K562 (cell line): ENCODE measurements around the gene HSPB7. TPM values are rescaled to one million over a fixed set of nuclear protein-coding genes. Genes with fewer than 3 reads are reported as not detected.

ENCODE experiments used
- ATAC-seq: fragments of 200-7000 bp; cut with Tn5 transposase; 3 replicates; pipeline ENCODE4 v1.9.1; 2020; ENCODE audit warnings: moderate library complexity
- BruUV-seq: library from RNA; stranded (reverse); fragments of 400-500 nt; replicated peaks from 2 replicates; lab custom pipeline; 2021; lab: Mats Ljungman, UMichigan
- CTCF ChIA-PET: fragments of 300-600 bp; formaldehyde crosslinking; extraction: SDS; loops from one replicate; lab custom pipeline; 2021; ENCODE audit warnings: low intra/inter-chr PET ratio; lab: Yijun Ruan, JAX
- POLR2A ChIA-PET: fragments of 300-600, 350-650 bp; sonication (Branson Sonifier 250); formaldehyde crosslinking; extraction: SDS; loops from one replicate; lab custom pipeline; 2021; ENCODE audit warnings: antibody characterized with exemption, inconsistent platforms; lab: Yijun Ruan, JAX
- DNase-seq, 4 experiments: peaks; one replicate each; pipeline versions ENCODE4 v3.0.0 to v3.0.0-alpha.2; 2011 to 2018; ENCODE audit warnings: low spot score in 3 of 4, mixed read lengths in 3 of 4; ENCODE audit errors: extremely low read depth in 1 of 4
- FAIRE-seq: peaks from 2 replicates; lab custom pipeline; 2011; peaks lifted over from hg19 to GRCh38; lab: Jason Lieb, UNC
- H2AFZ ChIP-seq: 2 replicates; pipeline ENCODE4 v1.6.0; 2011; ENCODE audit warnings: low read depth, low read length, control low read depth, inconsistent platforms
- H3K27ac ChIP-seq: fragments of 200-600 bp; 3 replicates; pipeline ENCODE4 v1.8.0; 2011; ENCODE audit warnings: low read depth, mild to moderate bottlenecking, control low read depth, inconsistent platforms, low read length, moderate library complexity, mixed read lengths; ENCODE audit errors: extremely low read depth
- H3K27me3 ChIP-seq, 2 experiments: fragments of 300-600 bp in 1 of 2; 2 replicates in 1 of 2; 3 replicates in 1 of 2; pipeline versions ENCODE4 v1.6.0 to v1.8.0; 2011; ENCODE audit warnings: inconsistent platforms in 2 of 2, low read length in 2 of 2, mild to moderate bottlenecking in 1 of 2, mixed read lengths in 1 of 2, moderate library complexity in 1 of 2; ENCODE audit not compliant: control insufficient read depth in 2 of 2, insufficient read depth in 2 of 2
- H3K36me3 ChIP-seq: fragments of 300-600 bp; 3 replicates; pipeline ENCODE4 v1.8.0; 2011; ENCODE audit warnings: mild to moderate bottlenecking, low read length, inconsistent platforms; ENCODE audit not compliant: control insufficient read depth, insufficient read depth
- H3K4me1 ChIP-seq, 2 experiments: fragments of 200-600 bp in 1 of 2; replicated peaks in 1 of 2; 2 replicates in 1 of 2; 3 replicates in 1 of 2; pipeline versions ENCODE4 v1.5.1 to v1.8.0; 2011; ENCODE audit warnings: inconsistent platforms in 2 of 2, low read length in 2 of 2, mild to moderate bottlenecking in 1 of 2, mixed read lengths in 1 of 2, moderate library complexity in 1 of 2; ENCODE audit not compliant: control insufficient read depth in 2 of 2, insufficient read depth in 2 of 2
- H3K4me2 ChIP-seq: 2 replicates; pipeline ENCODE4 v1.6.1; 2011; ENCODE audit warnings: low read length, control low read depth, inconsistent platforms, mixed read lengths; ENCODE audit not compliant: insufficient read depth
- H3K4me3 ChIP-seq: fragments of 200-600 bp; sonication (generic), shearing (Covaris generic); 2 replicates; pipeline ENCODE4 v1.5.1; 2016; ENCODE audit warnings: control low read depth, inconsistent platforms
- H3K79me2 ChIP-seq: fragments of 200-600 bp; 3 replicates; pipeline ENCODE4 v1.8.0; 2011; ENCODE audit warnings: low read length, inconsistent platforms; ENCODE audit not compliant: control insufficient read depth, insufficient read depth
- H3K9ac ChIP-seq, 2 experiments: 2 replicates each; pipeline versions ENCODE4 v1.6.0 to v1.6.1; 2011; ENCODE audit warnings: low read depth in 2 of 2, low read length in 2 of 2, control low read depth in 1 of 2, inconsistent platforms in 1 of 2, mild to moderate bottlenecking in 1 of 2, mixed read lengths in 1 of 2; ENCODE audit not compliant: insufficient read depth in 1 of 2
- H3K9me1 ChIP-seq: one replicate; pipeline ENCODE4 v1.6.0; 2011; ENCODE audit warnings: inconsistent platforms, mild to moderate bottlenecking, low read length, moderate library complexity; ENCODE audit not compliant: control insufficient read depth, insufficient read depth
- H3K9me3 ChIP-seq: replicated peaks from 2 replicates; pipeline ENCODE4 v1.5.1; 2011; ENCODE audit warnings: low read depth, low read length, inconsistent platforms; ENCODE audit not compliant: control insufficient read depth, insufficient read depth
- H4K20me1 ChIP-seq: replicated peaks from 2 replicates; pipeline ENCODE4 v1.6.1; 2011; ENCODE audit warnings: low read length, inconsistent platforms, mixed read lengths; ENCODE audit not compliant: control insufficient read depth, insufficient read depth
- E2F3 ChIP-seq: fragments of 250-450 bp; sonication (Bioruptor Pico); IDR thresholded peaks from 2 replicates; pipeline ENCODE4 v1.4.0; 2020; ENCODE audit warnings: mild to moderate bottlenecking
- FOXP1 ChIP-seq: sonication (generic); formaldehyde crosslinking; IDR thresholded peaks from 2 replicates; pipeline ENCODE4 v1.8.0; 2022; ENCODE audit warnings: mild to moderate bottlenecking, missing genetic modification reagents
- GTF2A2 ChIP-seq: IDR thresholded peaks from 2 replicates; pipeline ENCODE4 v1.6.1; 2016; ENCODE audit warnings: mild to moderate bottlenecking, missing genetic modification characterization, missing compliant biosample characterization
- HDGF ChIP-seq: fragments of 450-650 bp; IDR thresholded peaks from 2 replicates; pipeline ENCODE4 v1.6.1; 2016
- MAFK ChIP-seq: IDR thresholded peaks from 2 replicates; pipeline ENCODE4 v1.6.1; 2011; ENCODE audit warnings: low read length, improper control_type of control experiment
- MYC ChIP-seq, 2 experiments: fragments of 250-450 bp in 1 of 2; sonication (Bioruptor Pico) in 1 of 2; IDR thresholded peaks; 2 replicates each; pipeline versions ENCODE4 v1.5.1 to v1.6.1; 2012 to 2021; ENCODE audit warnings: low read depth in 2 of 2, borderline replicate concordance in 1 of 2, improper control_type of control experiment in 1 of 2, low read length in 1 of 2, mild to moderate bottlenecking in 1 of 2, moderate library complexity in 1 of 2
- SIN3A ChIP-seq, 2 experiments: fragments of 150-350 bp in 1 of 2; IDR thresholded peaks; 2 replicates each; pipeline ENCODE4 v1.6.1; 2011 to 2016; ENCODE audit warnings: borderline replicate concordance in 2 of 2, low read depth in 2 of 2, low read length in 2 of 2, mild to moderate bottlenecking in 2 of 2, moderate library complexity in 2 of 2; ENCODE audit not compliant: control insufficient read depth in 1 of 2
- TCF7L2 ChIP-seq: fragments of 150-350 bp; IDR thresholded peaks from 2 replicates; pipeline ENCODE4 v1.6.1; 2016; ENCODE audit warnings: low read depth, mild to moderate bottlenecking, low read length, moderate library complexity
- WGBS: fragments of 100-300 bp; shearing (Covaris generic); methylation state at CpG from one replicate; pipeline ENCODE4 v1.1.6; 2016; ENCODE audit warnings: low coverage, mixed read lengths; ENCODE audit not compliant: insufficient coverage; ENCODE audit errors: missing lambda C conversion rate; 5-methylcytosine and 5-hydroxymethylcytosine counted together
- in situ Hi-C: fragments of 300-500 bp; cut with MboI; formaldehyde crosslinking; loops from 4 replicates; pipeline ENCODE4 v1.15.0; 2018; ENCODE audit warnings: inconsistent platforms, mixed read lengths
- intact Hi-C: fragments of 100-400 bp; cut with micrococcal nuclease; formaldehyde crosslinking; loops from 2 replicates; pipeline ENCODE4 v1.14.2; 2022
- polyA plus RNA-seq, 8 experiments: library from polyadenylated mRNA; depleted of rRNA in 4 of 8; stranded (reverse) in 5 of 8; unstranded in 3 of 8; fragments of >200 nt; fragmentation: Nextera tagmentation in 2 of 8; fragmentation: Illumina TruSeq in 1 of 8; extraction: Ambion mirVana in 2 of 8; extraction: Trizol in 1 of 8; gene quantifications; 2 replicates each; pipeline versions ENCODE4 v1.2.1 to v1.2.3, GENCODE V29; 2011 to 2014; ENCODE audit warnings: inconsistent platforms in 1 of 8, missing spikeins in 1 of 8
- total RNA-seq, 7 experiments: library from RNA; depleted of rRNA in 6 of 7; stranded (reverse); fragments of >200 nt in 6 of 7; fragmentation: Illumina TruSeq in 2 of 7; extraction: Trizol in 2 of 7; gene quantifications; 2 replicates each; pipeline versions ENCODE4 v1.2.1 to v1.2.3, GENCODE V29; 2011 to 2021; ENCODE audit warnings: low replicate concordance in 1 of 7
- TF ChIP-seq, protein P1 (sequence below): fragments of 450-650 bp; formaldehyde crosslinking; conservative IDR thresholded peaks from 2 replicates; pipeline ENCODE4 v1.4.0; 2022; ENCODE audit warnings: mild to moderate bottlenecking, missing genetic modification characterization
- TF ChIP-seq, protein P2 (sequence below): IDR thresholded peaks from 3 replicates; pipeline ENCODE4 v1.6.1; 2011; ENCODE audit warnings: borderline replicate concordance, mild to moderate bottlenecking; ENCODE audit not compliant: insufficient read length, insufficient read depth
- TF ChIP-seq, protein P3 (sequence below): fragments of 250-450 bp; sonication (Bioruptor Pico); IDR thresholded peaks from 2 replicates; pipeline ENCODE4 v1.5.0; 2020; ENCODE audit warnings: mild to moderate bottlenecking
- TF ChIP-seq, protein P4 (sequence below): fragments of 450-650 bp; formaldehyde crosslinking; IDR thresholded peaks from 2 replicates; pipeline ENCODE4 v1.4.0; 2020; ENCODE audit warnings: mild to moderate bottlenecking, moderate library complexity
- TF ChIP-seq, protein P5 (sequence below): fragments of 450-650 bp; IDR thresholded peaks from 2 replicates; pipeline ENCODE4 v1.6.1; 2014; ENCODE audit warnings: low read depth, mild to moderate bottlenecking, moderate library complexity, borderline replicate concordance

The HSPB7 gene
- total and polyA plus RNA-seq, 9 of the 15 experiments (the other 6 are each of a cell fraction or from before 2014, with no cell fraction given) = 0.05 to 0.19 (median 0.07) TPM; not detected in 6

DNA sequence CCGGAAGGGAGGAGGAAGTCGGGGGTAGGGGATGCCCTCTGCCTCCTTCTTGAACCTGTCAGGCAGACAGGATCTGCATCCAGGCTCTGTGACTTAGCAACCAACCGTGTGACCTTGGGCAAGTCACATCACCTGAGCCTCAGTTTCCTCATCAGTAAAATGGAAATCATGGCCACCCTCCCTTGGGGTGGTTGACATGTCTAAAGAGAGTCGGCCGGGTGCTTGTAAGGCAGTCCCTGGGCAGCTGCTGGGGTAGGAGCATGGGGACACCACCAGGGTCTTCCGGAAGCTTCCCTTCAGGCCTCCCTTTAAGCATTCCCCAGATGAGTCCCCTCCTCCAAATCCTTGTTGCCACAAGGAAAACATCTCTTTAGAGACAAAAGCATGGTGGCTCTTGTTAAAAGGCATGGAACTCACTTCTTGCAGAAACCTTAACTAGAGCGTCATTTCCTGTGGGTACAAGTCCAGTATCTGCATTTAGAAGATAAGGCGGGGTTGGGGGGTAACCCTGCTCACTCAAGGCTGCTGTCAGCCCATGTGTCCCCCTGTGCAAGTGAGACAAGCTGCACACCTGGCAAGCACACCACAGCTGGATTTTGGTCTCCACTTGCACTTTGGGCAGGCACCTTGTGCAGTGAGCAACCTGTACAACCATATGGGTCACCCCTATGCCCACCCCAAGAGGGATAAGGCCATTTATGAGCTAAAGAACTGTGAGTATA is 36.1 kb upstream of the HSPB7 start:
- Histone ChIP-seq H2AFZ (peak overlapping the region; percentile 94), H3K27me3 (no peaks in the 10 kb centered on the region), H3K4me1 (peaks cover 38 to 60% of the 10 kb centered on the region in 2 experiments; a peak in 4 of 5 replicates), H3K9ac (peak overlapping the region in 1 of 2 experiments; percentile 54; a peak in 2 of 4 replicates), H4K20me1 (no peaks in the 10 kb centered on the region), H3K9me1 (no peaks in the 10 kb centered on the region), H3K36me3 (no peaks in the 10 kb centered on the region), H3K4me3 (no peak overlapping the region), H3K4me2 (peak overlapping the region; percentile 58), H3K27ac (peak overlapping the region; percentile 82), H3K79me2 (no peaks in the 10 kb centered on the region), H3K9me3 (no peaks in the 10 kb centered on the region)
- peak; percentile 72 to 92 (median 81) for DNase-seq
- WGBS = 39% methylated on average over 7 of the region's 8 CpGs
- intact Hi-C loops = no loop called here
- FAIRE-seq = peak; percentile 91
- BruUV-seq = no TSS peak
- ChIA-PET POLR2A (interaction anchor here (0.5 to 1.5 kb wide), 5 partner anchors 16 to 451 kb away, joined by 3 to 4 read pairs (median 3); no protein-coding TSS in a partner anchor), CTCF (interaction anchor here (3.4 kb wide), 1 partner anchor 45 kb away, joined by 53 read pairs; no protein-coding TSS in a partner anchor)
- peak; percentile 35 for ATAC-seq
- in situ Hi-C loops = no loop called here
- TF ChIP-seq, protein P1, sequence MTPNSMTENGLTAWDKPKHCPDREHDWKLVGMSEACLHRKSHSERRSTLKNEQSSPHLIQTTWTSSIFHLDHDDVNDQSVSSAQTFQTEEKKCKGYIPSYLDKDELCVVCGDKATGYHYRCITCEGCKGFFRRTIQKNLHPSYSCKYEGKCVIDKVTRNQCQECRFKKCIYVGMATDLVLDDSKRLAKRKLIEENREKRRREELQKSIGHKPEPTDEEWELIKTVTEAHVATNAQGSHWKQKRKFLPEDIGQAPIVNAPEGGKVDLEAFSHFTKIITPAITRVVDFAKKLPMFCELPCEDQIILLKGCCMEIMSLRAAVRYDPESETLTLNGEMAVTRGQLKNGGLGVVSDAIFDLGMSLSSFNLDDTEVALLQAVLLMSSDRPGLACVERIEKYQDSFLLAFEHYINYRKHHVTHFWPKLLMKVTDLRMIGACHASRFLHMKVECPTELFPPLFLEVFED (CRISPR knock-in tag) = no peak
- TF ChIP-seq, protein P2, sequence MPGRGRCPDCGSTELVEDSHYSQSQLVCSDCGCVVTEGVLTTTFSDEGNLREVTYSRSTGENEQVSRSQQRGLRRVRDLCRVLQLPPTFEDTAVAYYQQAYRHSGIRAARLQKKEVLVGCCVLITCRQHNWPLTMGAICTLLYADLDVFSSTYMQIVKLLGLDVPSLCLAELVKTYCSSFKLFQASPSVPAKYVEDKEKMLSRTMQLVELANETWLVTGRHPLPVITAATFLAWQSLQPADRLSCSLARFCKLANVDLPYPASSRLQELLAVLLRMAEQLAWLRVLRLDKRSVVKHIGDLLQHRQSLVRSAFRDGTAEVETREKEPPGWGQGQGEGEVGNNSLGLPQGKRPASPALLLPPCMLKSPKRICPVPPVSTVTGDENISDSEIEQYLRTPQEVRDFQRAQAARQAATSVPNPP = no peak
- TF ChIP-seq E2F3 (CRISPR knock-in tag) = no peak
- no peak for TF ChIP-seq MAFK
- no peak for TF ChIP-seq SIN3A (IDR thresholded peaks at IDR 0.05; ENCODE audit: borderline replicate concordance in 2 of 2, control insufficient read depth in 1 of 2, low read depth in 2 of 2, low read length in 2 of 2)
- TF ChIP-seq, protein P3, sequence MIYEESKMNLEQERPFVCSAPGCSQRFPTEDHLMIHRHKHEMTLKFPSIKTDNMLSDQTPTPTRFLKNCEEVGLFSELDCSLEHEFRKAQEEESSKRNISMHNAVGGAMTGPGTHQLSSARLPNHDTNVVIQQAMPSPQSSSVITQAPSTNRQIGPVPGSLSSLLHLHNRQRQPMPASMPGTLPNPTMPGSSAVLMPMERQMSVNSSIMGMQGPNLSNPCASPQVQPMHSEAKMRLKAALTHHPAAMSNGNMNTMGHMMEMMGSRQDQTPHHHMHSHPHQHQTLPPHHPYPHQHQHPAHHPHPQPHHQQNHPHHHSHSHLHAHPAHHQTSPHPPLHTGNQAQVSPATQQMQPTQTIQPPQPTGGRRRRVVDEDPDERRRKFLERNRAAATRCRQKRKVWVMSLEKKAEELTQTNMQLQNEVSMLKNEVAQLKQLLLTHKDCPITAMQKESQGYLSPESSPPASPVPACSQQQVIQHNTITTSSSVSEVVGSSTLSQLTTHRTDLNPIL (CRISPR knock-in tag) = no peak
- TF ChIP-seq TCF7L2 = no peak
- no peak for TF ChIP-seq FOXP1 (CRISPR knock-in tag)
- TF ChIP-seq HDGF = no peak
- TF ChIP-seq, protein P4, sequence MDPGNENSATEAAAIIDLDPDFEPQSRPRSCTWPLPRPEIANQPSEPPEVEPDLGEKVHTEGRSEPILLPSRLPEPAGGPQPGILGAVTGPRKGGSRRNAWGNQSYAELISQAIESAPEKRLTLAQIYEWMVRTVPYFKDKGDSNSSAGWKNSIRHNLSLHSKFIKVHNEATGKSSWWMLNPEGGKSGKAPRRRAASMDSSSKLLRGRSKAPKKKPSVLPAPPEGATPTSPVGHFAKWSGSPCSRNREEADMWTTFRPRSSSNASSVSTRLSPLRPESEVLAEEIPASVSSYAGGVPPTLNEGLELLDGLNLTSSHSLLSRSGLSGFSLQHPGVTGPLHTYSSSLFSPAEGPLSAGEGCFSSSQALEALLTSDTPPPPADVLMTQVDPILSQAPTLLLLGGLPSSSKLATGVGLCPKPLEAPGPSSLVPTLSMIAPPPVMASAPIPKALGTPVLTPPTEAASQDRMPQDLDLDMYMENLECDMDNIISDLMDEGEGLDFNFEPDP (CRISPR knock-in tag) = no peak
- TF ChIP-seq, protein P5, sequence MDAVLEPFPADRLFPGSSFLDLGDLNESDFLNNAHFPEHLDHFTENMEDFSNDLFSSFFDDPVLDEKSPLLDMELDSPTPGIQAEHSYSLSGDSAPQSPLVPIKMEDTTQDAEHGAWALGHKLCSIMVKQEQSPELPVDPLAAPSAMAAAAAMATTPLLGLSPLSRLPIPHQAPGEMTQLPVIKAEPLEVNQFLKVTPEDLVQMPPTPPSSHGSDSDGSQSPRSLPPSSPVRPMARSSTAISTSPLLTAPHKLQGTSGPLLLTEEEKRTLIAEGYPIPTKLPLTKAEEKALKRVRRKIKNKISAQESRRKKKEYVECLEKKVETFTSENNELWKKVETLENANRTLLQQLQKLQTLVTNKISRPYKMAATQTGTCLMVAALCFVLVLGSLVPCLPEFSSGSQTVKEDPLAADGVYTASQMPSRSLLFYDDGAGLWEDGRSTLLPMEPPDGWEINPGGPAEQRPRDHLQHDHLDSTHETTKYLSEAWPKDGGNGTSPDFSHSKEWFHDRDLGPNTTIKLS = no peak
- TF ChIP-seq MYC (IDR thresholded peaks at IDR 0.05; ENCODE audit: low read depth, low read length) = peak; percentile 48; the same call in 1 of the 2 replicates
- TF ChIP-seq MYC (CRISPR knock-in tag; IDR thresholded peaks at IDR 0.05; ENCODE audit: borderline replicate concordance, low read depth) = no peak
- TF ChIP-seq GTF2A2 (tag) = no peak
